Cerebellar cortex (tissue), 1 donor: ENCODE results near the gene FOLR3.
"Not testable (repeated sequence)": the region's sequence is repeated elsewhere in the genome, so short reads cannot be mapped to it uniquely, and the experiment has no call there.

Experiments
- DNase-seq: peaks from one replicate; pipeline ENCODE4 v3.0.0-alpha.2; 2015; ENCODE audit warnings: low spot score

Gene FOLR3

GRCh38 chr11:72123117-72123653 lies 12.3 kb upstream of the FOLR3 start:
- no peak for DNase-seq

- DNase-seq = no peak
Observed at GRCh38 chr11:72124046-72124445, 11.5 kb upstream of the FOLR3 start.

GRCh38 chr11:72125956-72126355 lies 9.6 kb upstream of the FOLR3 start:
- no peak for DNase-seq

- DNase-seq = no peak
Observed at GRCh38 chr11:72127923-72128322, 7.6 kb upstream of the FOLR3 start.

- DNase-seq = no peak
Observed at GRCh38 chr11:72129381-72129780, 6.1 kb upstream of the FOLR3 start.

- DNase-seq = no peak
Observed at GRCh38 chr11:72132646-72133045, 2.9 kb upstream of the FOLR3 start.

- DNase-seq = no peak
Observed at GRCh38 chr11:72135891-72136683, 562 bp downstream of the FOLR3 start.

GRCh38 chr11:72136684-72137262 lies 1.2 kb downstream of the FOLR3 start:
- no peak for DNase-seq

GRCh38 chr11:72138821-72139390 lies 3.4 kb downstream of the FOLR3 start:
- no peak for DNase-seq

GRCh38 chr11:72139500-72139899 lies 4.0 kb downstream of the FOLR3 start:
- no peak for DNase-seq

- DNase-seq = no peak
Observed at GRCh38 chr11:72140661-72141060, 5.1 kb downstream of the FOLR3 start.

- DNase-seq = no peak
Observed at GRCh38 chr11:72141066-72141465, 5.5 kb downstream of the FOLR3 start.

GRCh38 chr11:72142086-72142485 lies 6.6 kb downstream of the FOLR3 start:
- not testable (repeated sequence) for DNase-seq

GRCh38 chr11:72142543-72142942 lies 7.0 kb downstream of the FOLR3 start:
- DNase-seq = not testable (repeated sequence)

- DNase-seq = no peak
Observed at GRCh38 chr11:72144807-72145565, 9.5 kb downstream of the FOLR3 start.

- no peak for DNase-seq
Observed at GRCh38 chr11:72146625-72147024, 11.1 kb downstream of the FOLR3 start.

- DNase-seq = no peak
Observed at GRCh38 chr11:72150882-72151281, 15.4 kb downstream of the FOLR3 start.

GRCh38 chr11:72153874-72154273 lies 18.3 kb downstream of the FOLR3 start:
- DNase-seq = not testable (repeated sequence)

- no peak for DNase-seq
Observed at GRCh38 chr11:72154816-72155215, 19.3 kb downstream of the FOLR3 start.

GRCh38 chr11:72155751-72156150 lies 20.2 kb downstream of the FOLR3 start:
- DNase-seq = no peak

- no peak for DNase-seq
Observed at GRCh38 chr11:72157131-72157530, 21.6 kb downstream of the FOLR3 start.

- no peak for DNase-seq
Observed at GRCh38 chr11:72160319-72160718, 24.8 kb downstream of the FOLR3 start.
